Effector memory CD4-positive, alpha-beta T cell (primary cell): ENCODE results near the gene PIK3R5.

Source experiments
- DNase-seq, 3 donors: peaks; one replicate each; pipeline ENCODE4 v3.0.0-alpha.2; 2020
- H3K27ac ChIP-seq: 2 replicates; pipeline ENCODE4 v1.7.0; 2013; ENCODE audit warnings: mild to moderate bottlenecking, low read length, moderate library complexity; ENCODE audit not compliant: insufficient read depth, poor library complexity, severe bottlenecking
- H3K27me3 ChIP-seq: replicated peaks from 2 replicates; pipeline ENCODE4 v1.7.0; 2013; ENCODE audit warnings: mild to moderate bottlenecking, low read length; ENCODE audit not compliant: insufficient read depth, control insufficient read depth, poor library complexity, severe bottlenecking
- H3K36me3 ChIP-seq: 2 replicates; pipeline ENCODE4 v1.7.0; 2013; ENCODE audit warnings: mild to moderate bottlenecking, low read length, moderate library complexity; ENCODE audit not compliant: control insufficient read depth, insufficient read depth
- H3K4me1 ChIP-seq: 2 replicates; pipeline ENCODE4 v1.7.0; 2013; ENCODE audit warnings: low read length, mild to moderate bottlenecking; ENCODE audit not compliant: control insufficient read depth, insufficient read depth, poor library complexity, severe bottlenecking
- H3K4me3 ChIP-seq: 2 replicates; pipeline ENCODE4 v1.7.0; 2013; ENCODE audit warnings: low read length, low read depth, mild to moderate bottlenecking; ENCODE audit not compliant: insufficient read depth, poor library complexity, severe bottlenecking
- H3K9me3 ChIP-seq: 2 replicates; pipeline ENCODE4 v1.7.0; 2013; ENCODE audit warnings: mild to moderate bottlenecking, low read length, moderate library complexity; ENCODE audit not compliant: control insufficient read depth

Gene PIK3R5

GRCh38 chr17:8946071-8946470 lies 19.4 kb downstream of the PIK3R5 start:
- Histone ChIP-seq H3K4me3 (no peak overlapping the region), H3K4me1 (peaks cover 27% of the 10 kb centered on the region), H3K27me3 (no peaks in the 10 kb centered on the region), H3K9me3 (no peaks in the 10 kb centered on the region), H3K27ac (no peak overlapping the region), H3K36me3 (peaks cover 24% of the 10 kb centered on the region)
- DNase-seq: no peak

- Histone ChIP-seq H3K9me3 (no peaks in the 10 kb centered on the region), H3K4me3 (no peak overlapping the region), H3K27ac (peak overlapping the region; percentile 28), H3K27me3 (no peaks in the 10 kb centered on the region), H3K4me1 (peaks cover 40% of the 10 kb centered on the region), H3K36me3 (peaks cover 24% of the 10 kb centered on the region)
- no peak for DNase-seq
Observed at GRCh38 chr17:8944748-8945147, 20.8 kb downstream of the PIK3R5 start.

- H3K36me3 ChIP-seq: peaks cover 24% of the 10 kb centered on the region
- no peak for DNase-seq
- no peaks in the 10 kb centered on the region for H3K9me3 ChIP-seq
- H3K27me3 ChIP-seq: no peaks in the 10 kb centered on the region
- H3K27ac ChIP-seq: no peak overlapping the region
- no peak overlapping the region for H3K4me3 ChIP-seq
- H3K4me1 ChIP-seq: peaks cover 46% of the 10 kb centered on the region
Observed at GRCh38 chr17:8944083-8944482, 21.4 kb downstream of the PIK3R5 start.

GRCh38 chr17:8941980-8942622 lies 23.4 kb downstream of the PIK3R5 start:
- Histone ChIP-seq H3K27me3 (no peaks in the 10 kb centered on the region), H3K27ac (peak overlapping the region; percentile 69), H3K36me3 (peaks cover 28% of the 10 kb centered on the region), H3K4me1 (peaks cover 42% of the 10 kb centered on the region), H3K9me3 (no peaks in the 10 kb centered on the region), H3K4me3 (peak overlapping the region; percentile 3)
- peak in 1 of 3 donors; percentile 39 for DNase-seq

GRCh38 chr17:8941520-8941919 lies 24.0 kb downstream of the PIK3R5 start:
- DNase-seq: peak; percentile 38 to 57 (median 42)
- H3K36me3 ChIP-seq: peaks cover 28% of the 10 kb centered on the region
- H3K9me3 ChIP-seq: no peaks in the 10 kb centered on the region

GRCh38 chr17:8940866-8941471 lies 24.5 kb downstream of the PIK3R5 start:
- Histone ChIP-seq H3K4me1 (peaks cover 42% of the 10 kb centered on the region), H3K27me3 (no peaks in the 10 kb centered on the region), H3K36me3 (peaks cover 27% of the 10 kb centered on the region), H3K27ac (peak overlapping the region; percentile 69), H3K4me3 (peak overlapping the region; percentile 3), H3K9me3 (no peaks in the 10 kb centered on the region)
- DNase-seq: no peak

More at GRCh38 chr17:8941520-8941919, 24.0 kb downstream of the PIK3R5 start:
- Histone ChIP-seq H3K4me3 (peak overlapping the region; percentile 3), H3K4me1 (peaks cover 42% of the 10 kb centered on the region), H3K27ac (peak overlapping the region; percentile 69), H3K27me3 (no peaks in the 10 kb centered on the region)

GRCh38 chr17:8939496-8940334 lies 25.8 kb downstream of the PIK3R5 start:
- H3K4me3 ChIP-seq: peak overlapping the region; percentile 6
- H3K27ac ChIP-seq: peak overlapping the region; percentile 69
- peaks cover 14% of the 10 kb centered on the region for H3K36me3 ChIP-seq
- no peaks in the 10 kb centered on the region for H3K27me3 ChIP-seq
- H3K9me3 ChIP-seq: no peaks in the 10 kb centered on the region
- H3K4me1 ChIP-seq: peaks cover 51% of the 10 kb centered on the region
- no peak for DNase-seq

GRCh38 chr17:8938933-8939332 lies 26.6 kb downstream of the PIK3R5 start:
- Histone ChIP-seq H3K9me3 (no peaks in the 10 kb centered on the region), H3K27me3 (no peaks in the 10 kb centered on the region), H3K36me3 (peaks cover 6% of the 10 kb centered on the region), H3K27ac (peak overlapping the region; percentile 69), H3K4me1 (peaks cover 52% of the 10 kb centered on the region), H3K4me3 (no peak overlapping the region)
- no peak for DNase-seq

- Histone ChIP-seq H3K27me3 (no peaks in the 10 kb centered on the region), H3K9me3 (peaks cover 3% of the 10 kb centered on the region), H3K27ac (peak overlapping the region; percentile 58), H3K36me3 (peaks cover 11% of the 10 kb centered on the region), H3K4me1 (peaks cover 25% of the 10 kb centered on the region), H3K4me3 (no peak overlapping the region)
- peak; percentile 43 to 65 (median 65) for DNase-seq
Observed at GRCh38 chr17:8935191-8935590, 30.3 kb downstream of the PIK3R5 start.

GRCh38 chr17:8934346-8934745 lies 31.2 kb downstream of the PIK3R5 start:
- Histone ChIP-seq H3K4me1 (peaks cover 17% of the 10 kb centered on the region), H3K36me3 (peaks cover 11% of the 10 kb centered on the region), H3K4me3 (no peak overlapping the region), H3K27me3 (no peaks in the 10 kb centered on the region), H3K27ac (peak overlapping the region; percentile 58), H3K9me3 (peaks cover 3% of the 10 kb centered on the region)
- DNase-seq: no peak
